EH (cell line): ENCODE data around the gene TMEM203.

ENCODE experiments used
- DNase-seq: peaks from one replicate; pipeline ENCODE4 v3.0.0-alpha.2; 2015; ENCODE audit warnings: low read depth

TMEM203 gene

DNA sequence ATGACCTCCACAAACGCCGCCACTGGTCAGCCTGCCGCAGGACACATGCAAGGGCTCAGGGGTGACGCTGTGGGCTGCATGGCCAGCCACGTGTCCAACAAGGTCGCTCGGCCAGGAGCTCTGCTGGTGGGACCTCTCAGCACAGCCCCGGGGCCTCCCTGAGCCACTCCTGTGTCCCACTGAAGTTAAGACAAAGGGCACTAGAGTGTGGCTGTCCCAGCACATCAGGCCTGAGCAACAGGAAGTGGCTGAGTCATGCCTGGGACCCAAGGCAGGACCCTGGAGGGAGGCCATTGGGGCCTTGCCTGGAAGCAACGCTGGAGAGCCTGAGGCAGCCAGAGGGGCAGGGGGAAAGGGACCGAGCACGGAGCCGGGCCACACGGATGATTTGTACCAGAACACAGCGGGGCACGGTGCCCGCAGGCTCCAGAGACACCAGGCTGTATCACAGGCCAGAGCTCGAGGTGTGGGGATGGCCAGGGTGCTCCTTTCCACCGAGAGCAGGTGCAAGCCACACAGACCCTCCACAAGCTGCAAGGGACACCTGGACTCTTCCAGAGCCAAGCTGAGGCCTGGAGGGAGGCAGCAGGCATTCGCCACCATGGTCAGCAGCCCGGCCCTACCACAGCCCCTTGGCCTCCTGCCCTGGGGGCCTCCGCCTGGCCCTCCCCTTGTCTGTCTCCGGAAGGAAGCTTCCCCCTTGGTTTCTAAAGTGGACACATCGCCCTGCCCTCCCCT is 27.1 kb downstream of the TMEM203 start:
- DNase-seq, result peak; percentile 47

DNA sequence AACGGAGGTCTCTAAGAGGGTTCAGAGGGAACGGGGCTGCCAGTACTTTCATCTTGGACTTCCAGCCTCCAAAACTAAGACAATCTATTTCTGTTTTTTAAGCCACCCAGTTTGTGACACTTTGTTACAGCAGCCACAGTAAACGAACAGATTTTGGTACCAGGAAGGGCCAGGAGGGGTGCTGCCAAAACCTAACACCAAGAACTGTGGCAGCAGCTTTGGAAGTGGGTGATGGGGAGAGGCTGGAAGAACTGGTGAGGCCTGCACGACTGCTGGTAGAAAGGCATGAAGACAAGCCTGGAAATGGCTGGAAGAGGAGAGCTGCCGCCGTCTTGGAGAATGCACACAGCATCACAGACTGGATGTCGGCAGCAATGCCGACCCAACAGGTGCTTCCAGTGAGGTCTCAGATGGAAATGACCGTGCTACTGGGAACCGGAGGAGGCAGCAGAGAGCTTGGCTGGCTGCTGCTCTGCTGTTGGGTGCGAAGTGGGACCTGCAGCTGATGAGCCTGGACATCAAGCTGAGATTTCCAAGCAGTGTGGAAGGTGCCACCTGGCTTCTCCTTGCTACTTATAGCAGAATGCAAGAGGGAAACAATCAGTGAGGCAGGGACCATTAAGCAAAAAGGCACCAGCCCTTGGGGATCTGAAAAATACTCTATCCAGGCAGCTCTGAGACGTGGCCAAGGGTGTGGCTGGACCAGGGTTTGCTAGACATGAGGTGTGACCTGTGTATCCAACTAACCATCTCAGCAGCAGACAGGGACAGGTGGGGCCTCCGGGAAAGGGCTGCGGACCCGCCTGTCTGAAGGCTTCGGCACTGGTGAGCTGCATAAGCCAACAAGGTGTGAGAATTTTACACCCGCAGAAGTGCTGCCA is 28.9 kb downstream of the TMEM203 start:
- DNase-seq, result no peak

DNA sequence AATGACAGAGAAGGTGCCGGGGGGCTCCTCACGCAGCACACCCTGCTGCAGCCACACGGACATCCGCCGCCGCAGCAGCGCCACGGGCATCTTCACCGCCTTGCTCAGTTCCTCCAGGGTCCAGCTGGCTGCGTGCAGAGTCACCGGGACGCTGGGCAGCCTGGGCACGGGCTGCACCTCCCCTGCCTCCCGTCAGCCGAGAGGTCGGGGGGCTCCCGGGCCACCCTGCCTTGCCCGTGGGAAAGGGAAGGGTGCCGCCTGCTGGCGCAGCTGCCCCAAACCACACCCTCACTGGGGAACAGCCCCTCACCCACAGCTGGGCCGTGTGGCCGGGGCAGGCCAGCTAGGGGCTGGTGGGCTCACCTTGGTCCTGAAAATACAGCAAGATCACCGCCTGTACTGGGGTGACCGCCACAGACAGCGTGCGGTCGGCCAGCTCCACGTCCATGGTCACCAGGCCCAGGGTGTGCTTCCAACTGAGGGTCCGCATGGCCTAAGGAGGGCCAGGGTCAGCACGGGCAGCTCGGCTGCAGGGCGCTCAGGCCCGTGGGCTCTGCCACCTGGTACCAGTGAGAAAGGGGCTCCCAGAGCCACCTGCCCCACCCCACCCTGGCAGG is 30.0 kb downstream of the TMEM203 start:
- no peak for DNase-seq

DNA sequence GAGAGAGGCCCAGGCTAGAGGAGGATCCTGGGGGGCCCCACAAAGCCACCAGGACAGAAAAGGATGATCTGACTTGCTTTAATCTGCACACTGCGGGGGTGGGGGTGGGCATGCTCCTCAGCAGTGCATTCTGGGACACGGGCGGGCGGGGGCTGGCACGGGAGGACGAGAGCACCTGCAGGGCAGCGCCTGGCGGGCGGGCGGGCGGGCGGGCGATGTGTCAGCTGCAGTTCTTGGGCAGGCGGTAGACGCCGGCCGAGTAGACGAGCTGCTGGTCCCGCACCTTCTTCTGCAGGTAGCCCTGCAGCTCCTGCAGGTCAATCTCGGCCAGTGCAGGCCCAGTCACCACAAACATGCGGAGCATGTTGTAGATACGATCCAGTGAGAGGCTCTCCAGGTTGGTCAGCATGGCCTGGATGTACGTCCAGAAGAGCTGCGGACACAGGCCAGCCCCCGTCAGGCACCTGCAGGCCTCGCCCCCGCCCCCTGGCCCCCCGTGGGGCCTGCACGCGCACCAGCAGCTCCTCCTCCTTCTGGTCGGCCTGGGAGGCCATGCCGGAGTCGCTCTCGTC is 30.6 kb downstream of the TMEM203 start:
- no peak for DNase-seq

DNA sequence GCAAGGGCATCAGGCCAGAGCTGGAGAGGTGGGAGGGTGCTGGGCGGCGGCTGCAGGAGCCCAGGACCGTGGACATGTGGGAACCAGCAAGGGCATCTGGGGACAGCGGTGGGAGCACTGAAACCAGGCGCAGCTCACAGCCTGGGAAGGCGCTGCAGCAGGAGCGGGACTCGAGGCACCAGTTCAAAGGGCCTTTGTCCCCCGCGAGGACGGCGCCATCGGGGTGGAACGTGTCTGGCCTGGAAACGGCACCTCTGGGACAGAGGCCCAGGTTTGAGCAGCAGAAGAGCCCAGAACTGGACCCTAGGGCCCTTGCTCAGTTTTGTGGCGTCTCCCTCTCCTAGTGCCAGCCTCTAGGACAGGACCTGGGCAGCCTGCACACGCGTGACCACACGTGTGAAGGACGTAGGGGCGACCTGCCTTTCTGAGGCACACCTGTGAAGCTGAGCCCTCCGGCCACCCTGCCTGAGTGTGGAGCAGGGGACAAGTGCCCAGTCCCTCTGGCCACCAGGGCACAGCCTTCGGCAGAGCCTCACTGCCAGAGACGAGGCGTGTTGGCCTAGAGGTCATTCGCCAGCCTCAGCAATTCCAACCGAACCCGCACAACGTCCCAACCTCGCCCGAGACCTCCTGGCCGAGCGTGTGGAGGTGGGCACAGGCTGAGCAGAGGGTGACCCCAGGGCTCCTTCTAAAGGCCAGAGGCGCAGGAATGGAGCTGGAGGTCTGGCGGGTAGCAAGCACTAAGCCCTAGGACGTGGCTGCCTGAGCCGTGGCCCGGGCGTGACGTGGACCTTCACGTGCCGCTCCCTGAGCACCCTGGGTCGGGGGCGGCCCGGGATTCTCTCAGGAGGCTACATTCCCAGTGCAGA is 31.4 kb downstream of the TMEM203 start:
- no peak for DNase-seq

DNA sequence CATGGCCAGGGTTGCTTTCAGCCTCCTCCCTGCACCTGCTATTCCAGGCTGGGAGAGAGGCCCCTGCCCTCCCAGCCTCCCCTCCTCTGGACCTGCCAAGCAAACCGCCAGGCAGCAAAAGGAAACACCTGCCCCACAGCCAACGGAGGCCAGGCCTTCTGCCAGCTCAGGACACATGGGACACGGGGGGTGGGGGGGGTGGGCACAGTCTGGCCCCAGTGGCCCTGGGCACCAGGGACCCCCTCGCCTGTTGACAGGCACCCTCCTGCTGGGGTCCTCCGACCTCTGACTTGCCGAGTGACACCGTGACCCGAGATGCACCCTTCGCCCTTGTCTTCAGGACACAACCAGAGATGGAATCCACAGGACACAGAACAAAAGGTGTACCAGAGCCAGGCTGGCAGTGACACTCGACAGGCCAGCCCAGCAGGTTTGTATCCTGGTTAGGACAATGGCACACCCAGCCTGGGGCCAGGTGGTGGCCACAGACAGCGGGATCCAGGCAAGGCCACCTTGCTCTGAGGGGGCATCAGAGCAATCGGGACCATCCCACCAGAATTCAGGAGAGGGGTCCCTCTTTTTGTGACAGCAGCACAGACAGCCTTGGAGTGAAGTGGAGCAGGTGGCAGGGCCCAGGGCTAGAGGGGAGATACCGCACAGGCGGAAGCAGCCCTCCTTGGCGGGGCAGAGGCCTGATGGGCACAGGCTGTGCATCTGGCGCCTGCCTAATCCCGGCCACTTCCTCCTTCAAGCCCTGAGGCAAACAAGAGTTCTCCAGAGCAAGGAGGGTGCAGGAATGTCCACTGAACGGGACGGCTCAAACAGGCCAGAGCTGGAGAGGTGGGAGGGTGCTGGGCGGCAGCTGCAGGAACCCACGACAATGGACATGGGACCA is 32.3 kb downstream of the TMEM203 start:
- DNase-seq, result peak; percentile 13

DNA sequence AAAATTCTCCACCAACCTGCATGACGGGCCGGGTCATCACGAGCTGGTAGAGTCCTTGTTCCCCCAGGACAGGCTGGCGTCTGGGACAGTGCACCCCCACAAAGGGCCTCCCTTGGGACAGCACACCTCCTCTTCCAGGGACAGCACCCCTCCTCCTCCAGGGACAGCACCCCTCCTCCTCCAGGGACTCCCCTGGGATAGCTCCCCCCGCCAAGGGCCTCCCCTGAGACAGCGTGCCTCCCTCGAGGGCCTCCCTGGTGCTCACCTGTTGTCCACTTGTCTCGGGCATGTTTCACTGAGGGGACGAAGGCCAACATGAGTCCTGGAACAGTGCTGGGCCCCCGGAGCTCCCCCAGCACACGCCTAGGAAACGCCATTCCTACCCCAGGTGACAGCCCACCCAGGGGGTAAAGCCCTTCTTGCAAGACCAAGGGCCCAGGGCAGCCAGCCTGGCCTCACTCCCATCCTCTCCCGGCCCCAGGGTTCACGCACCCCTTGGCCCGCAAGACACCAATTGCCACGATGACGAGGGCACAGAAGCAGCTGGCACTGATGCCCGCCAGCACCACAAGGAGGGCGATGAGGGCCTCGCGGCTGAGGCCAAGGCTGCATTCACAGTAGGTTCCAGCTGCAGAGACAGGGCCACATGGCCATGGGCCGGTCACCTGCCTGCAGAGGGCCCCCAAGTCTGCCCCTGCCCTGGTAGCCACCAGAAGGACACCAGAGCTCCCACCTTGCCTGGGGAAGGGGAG is 34.1 kb downstream of the TMEM203 start:
- no peak for DNase-seq

DNA sequence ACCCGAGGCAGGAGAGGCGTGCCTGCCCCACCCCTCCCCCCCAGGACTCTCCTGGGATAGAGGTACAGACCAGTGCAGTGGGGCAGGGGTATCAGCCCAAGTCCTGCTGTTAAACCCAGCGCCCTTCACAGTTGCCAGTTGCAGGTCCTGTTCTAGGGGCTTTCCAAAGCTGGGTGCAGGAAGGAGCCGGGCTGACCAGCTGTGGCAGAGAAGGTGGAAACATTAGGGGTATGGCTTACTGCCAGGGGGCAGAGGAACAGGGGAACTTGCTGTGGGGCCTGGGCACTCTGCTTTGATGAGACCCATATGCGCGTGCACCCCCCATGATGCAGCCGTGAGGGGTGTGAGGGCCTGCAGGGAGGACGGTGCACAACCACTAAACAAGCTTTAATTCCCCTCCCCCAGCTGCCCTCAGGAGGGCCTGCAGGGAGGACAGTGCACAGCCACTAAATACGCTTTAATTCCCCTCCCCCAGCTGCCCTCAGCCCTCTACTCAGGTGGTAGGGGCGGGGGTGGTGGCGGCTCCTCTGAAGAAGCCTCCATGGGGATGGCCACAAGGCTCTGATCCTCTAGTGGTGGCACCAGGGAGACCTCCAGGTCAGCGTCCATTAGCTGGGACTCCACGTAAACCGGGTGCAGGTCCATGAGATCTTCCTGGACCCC is 34.8 kb downstream of the TMEM203 start:
- DNase-seq, result no peak

DNA sequence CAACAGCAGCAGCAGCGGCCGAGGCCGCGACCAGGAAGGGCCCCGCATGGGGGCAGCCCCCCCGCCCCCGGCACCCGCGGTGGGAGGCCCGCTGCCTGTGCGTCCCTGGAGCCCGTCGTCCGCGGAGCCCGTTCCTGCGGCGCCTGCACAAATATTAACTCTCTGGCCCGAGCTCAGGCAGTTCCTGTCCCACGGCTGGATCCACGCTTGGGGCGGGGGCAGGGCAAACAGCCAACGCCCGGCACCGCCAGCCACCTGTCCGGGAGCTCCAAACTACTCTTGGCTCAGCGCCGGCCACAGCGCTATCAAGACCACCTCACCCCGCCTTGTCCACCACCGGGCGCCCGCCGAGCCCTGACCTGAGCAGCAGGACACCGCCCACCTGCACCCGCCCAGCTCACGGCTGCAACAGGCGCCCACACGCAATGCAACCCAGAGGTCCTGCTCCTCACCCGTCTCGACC is 35.5 kb downstream of the TMEM203 start, which contains the start of gene LRRC26:
Gene LRRC26, minus strand, starts transcription at position 156 of the 463 bp plus-strand sequence. Its CDS starts 108 bp downstream, at position 48.
- no peak for DNase-seq

DNA sequence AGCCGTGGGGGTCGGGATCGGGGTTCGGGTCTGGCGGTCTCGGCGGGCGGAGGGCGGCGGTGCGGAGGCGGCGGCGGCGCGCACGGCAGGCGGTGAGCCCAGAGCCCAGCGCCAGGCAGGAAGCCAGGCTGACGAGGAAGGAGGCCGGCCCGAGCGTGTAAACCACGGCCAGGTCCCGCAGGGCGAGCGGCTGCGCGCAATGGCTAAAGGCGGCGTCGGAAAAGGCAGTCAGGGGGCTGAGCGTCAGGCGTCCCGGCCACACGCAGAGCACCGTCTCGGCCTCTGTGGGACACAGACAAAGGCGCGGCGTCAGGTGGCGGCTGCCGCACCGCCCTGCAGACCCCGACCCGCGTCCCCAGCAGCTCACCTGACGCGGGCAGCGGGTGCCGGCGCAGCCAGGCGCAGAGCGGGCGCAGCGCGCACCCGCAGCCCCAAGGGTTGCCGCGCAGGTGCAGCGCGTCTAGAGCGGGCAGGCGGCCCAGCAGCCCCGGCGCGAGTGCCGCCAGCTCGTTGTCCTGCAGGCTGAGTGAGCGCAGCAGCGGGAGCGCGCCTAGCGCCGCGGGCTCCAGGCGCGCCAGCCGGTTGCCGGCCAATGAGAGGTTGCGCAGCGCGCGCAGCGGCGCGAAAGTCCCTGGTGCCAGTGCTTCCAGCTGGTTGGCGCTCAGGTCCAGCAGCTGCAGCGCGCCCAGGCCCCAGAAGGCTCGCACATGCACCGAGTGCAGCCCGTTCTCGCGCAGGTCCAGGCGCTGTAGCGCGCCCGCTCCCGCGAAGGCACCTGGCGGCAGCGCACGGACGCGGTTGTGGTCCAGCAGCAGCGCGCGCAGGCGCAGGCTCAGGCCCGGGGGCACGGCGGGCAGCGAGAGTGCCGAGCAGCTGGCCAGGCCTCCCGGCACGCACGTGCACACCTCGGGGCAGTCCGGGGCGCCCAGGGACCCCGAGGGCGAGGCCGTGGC is 36.3 kb downstream of the TMEM203 start:
- peak; percentile 42 for DNase-seq

DNA sequence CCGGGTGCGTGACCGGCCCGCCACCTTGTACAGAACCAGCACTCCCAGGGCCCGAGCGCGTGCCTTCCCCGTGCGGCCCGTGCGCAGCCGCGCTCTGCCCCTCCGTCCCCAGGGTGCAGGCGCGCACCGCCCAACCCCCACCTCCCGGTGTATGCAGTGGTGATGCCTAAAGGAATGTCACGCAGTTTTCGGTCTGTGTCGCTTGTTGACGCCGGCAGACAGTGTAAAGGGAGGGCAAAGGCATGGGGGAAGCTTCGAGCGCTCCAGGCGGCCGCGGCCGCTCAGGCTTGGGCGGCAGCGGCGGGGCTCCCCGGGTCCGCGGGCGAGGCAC is 36.9 kb downstream of the TMEM203 start:
- DNase-seq, result peak; percentile 6

DNA sequence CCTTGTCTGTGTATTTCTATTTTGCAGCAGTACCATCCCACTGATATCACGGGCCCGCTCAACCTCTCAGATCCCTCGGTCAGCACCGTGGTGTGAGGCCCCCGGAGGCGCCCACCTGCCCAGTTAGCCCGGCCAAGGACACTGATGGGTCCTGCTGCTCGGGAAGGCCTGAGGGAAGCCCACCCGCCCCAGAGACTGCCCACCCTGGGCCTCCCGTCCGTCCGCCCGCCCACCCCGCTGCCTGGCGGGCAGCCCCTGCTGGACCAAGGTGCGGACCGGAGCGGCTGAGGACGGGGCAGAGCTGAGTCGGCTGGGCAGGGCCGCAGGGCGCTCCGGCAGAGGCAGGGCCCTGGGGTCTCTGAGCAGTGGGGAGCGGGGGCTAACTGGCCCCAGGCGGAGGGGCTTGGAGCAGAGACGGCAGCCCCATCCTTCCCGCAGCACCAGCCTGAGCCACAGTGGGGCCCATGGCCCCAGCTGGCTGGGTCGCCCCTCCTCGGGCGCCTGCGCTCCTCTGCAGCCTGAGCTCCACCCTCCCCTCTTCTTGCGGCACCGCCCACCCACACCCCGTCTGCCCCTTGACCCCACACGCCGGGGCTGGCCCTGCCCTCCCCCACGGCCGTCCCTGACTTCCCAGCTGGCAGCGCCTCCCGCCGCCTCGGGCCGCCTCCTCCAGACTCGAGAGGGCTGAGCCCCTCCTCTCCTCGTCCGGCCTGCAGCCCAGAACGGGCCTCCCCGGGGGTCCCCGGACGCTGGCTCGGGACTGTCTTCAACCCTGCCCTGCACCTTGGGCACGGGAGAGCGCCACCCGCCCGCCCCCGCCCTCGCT is 37.5 kb downstream of the TMEM203 start:
- DNase-seq, result no peak

DNA sequence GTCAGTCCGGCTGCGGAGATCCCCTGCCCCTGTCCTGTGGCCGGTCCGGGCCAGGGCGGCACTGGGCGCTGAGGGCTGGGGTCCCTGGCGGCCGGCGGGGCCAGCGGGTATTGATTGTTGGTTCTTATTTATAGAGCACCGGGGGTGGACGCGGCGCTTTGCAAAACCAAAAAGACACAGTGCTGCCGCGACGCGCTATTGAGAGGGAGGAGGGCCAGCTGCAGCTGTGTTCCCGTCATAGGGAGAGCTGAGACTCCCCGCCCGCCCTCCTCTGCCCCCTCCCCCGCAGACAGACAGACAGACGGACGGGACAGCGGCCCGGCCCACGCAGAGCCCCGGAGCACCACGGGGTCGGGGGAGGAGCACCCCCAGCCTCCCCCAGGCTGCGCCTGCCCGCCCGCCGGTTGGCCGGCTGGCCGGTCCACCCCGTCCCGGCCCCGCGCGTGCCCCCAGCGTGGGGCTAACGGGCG is 38.1 kb downstream of the TMEM203 start:
- DNase-seq, result no peak

DNA sequence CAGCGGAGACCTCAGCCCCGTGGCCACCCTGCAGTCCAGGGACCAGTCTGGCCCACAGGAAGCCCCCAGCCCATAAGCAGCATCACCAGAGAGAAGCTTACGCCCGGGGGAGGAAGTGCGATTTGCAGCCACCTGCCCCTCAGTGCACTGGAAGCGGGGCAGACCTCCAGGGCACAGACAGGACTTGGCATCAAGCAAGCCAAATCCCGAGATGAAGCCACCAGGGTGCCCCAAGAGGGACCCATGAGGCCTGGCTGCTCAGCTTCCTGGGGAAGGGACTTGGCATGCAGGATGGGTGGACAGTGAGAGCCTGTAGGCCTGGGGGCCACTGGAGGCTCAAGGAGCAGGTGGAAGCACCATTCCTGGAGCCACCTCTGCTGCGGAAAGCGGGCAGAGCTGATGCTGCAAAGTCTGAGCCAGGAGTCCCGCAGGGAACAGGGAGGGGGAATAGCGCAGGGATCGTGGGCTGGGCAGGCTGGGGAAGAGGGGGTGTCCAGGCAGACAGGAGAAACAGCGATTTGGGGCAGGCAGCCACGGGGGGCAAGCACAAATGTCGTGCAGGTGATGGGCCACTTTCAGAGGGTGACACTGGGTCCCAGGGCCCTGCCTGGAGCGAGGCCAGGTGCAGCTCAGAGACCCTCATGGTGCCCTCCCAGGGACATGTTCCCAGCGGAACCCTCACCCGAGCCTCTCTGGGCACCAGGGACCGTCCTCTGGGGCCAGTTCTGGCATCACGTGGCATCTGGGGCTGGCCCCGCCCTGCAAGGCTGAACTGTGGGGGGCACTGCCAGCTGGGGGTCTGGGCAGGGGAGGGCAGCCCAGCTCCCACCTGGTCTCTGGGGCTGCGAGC is 38.8 kb downstream of the TMEM203 start:
- no peak for DNase-seq

DNA sequence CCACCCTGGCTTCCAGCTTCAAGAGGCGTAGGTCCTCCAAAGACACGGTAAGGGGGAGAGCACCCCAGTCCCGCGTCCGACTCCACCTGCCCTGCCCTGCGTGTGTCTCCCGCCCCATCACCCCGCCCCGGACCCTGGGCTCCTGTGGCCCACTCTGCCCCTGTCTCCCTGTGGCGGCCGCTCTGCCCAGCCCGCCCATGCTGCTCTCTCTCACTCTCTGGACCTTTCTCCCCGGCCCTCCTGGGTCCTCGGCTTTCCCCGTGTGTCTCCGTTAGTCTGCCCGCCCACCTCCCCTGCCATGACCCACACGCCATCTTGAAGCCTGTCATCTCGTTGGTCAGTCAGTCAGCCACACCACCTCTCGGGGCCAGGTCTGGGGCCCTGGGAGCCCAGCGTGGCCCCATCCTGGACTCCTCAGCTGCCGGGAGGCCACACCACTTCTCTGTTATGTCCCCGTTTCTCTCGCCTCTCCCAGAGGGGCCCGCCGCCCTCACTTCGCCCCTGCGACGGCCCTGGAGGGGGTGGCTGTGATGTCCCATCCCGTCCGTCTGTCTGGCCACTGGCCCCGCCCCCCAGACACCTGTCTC is 40.1 kb downstream of the TMEM203 start:
- no peak for DNase-seq
